HEK293T (cell line): ENCODE measurements around the gene BTBD9.

ENCODE experiments used
- CTCF ChIA-PET: fragments of 350-600 bp; formaldehyde crosslinking; extraction: SDS; loops from one replicate; lab custom pipeline; 2021; ENCODE audit warnings: antibody characterized with exemption, inconsistent platforms; lab: Yijun Ruan, JAX
- POLR2A ChIA-PET: fragments of 350-600 bp; formaldehyde crosslinking; extraction: SDS; loops from one replicate; lab custom pipeline; 2020; ENCODE audit warnings: antibody characterized with exemption, inconsistent platforms; lab: Yijun Ruan, JAX
- DNase-seq: peaks from one replicate; pipeline ENCODE4 v3.0.0; 2012; ENCODE audit warnings: mixed read lengths; ENCODE audit errors: extremely low spot score
- ARNT ChIP-seq: fragments of 450-650 bp; IDR thresholded peaks from 2 replicates; pipeline ENCODE4 v1.6.1; 2017; ENCODE audit warnings: mild to moderate bottlenecking
- BHLHE40 ChIP-seq: fragments of 450-650 bp; IDR thresholded peaks from 2 replicates; pipeline ENCODE4 v1.6.1; 2016; ENCODE audit warnings: mild to moderate bottlenecking, moderate library complexity, borderline replicate concordance
- CTBP1 ChIP-seq: fragments of 450-650 bp; IDR thresholded peaks from 2 replicates; pipeline ENCODE4 v1.6.1; 2016; ENCODE audit warnings: borderline replicate concordance
- ELF4 ChIP-seq: fragments of 450-650 bp; IDR thresholded peaks from 2 replicates; pipeline ENCODE4 v1.6.1; 2017; ENCODE audit warnings: antibody characterized with exemption
- FOXA1 ChIP-seq: fragments of 450-650 bp; IDR thresholded peaks from 2 replicates; pipeline ENCODE4 v1.6.1; 2016; ENCODE audit warnings: mild to moderate bottlenecking
- FOXK2 ChIP-seq: fragments of 450-650 bp; IDR thresholded peaks from 2 replicates; pipeline ENCODE4 v1.6.1; 2016; ENCODE audit warnings: mild to moderate bottlenecking
- FOXM1 ChIP-seq: fragments of 450-650 bp; IDR thresholded peaks from 2 replicates; pipeline ENCODE4 v1.6.1; 2017; ENCODE audit warnings: mild to moderate bottlenecking, borderline replicate concordance
- HDGF ChIP-seq: fragments of 450-650 bp; IDR thresholded peaks from 2 replicates; pipeline ENCODE4 v1.6.1; 2017; ENCODE audit warnings: antibody characterized with exemption, borderline replicate concordance
- L3MBTL2 ChIP-seq: fragments of 450-650 bp; conservative IDR thresholded peaks from 2 replicates; pipeline ENCODE4 v1.6.1; 2016; ENCODE audit warnings: mild to moderate bottlenecking
- LEF1 ChIP-seq: fragments of 450-650 bp; IDR thresholded peaks from 2 replicates; pipeline ENCODE4 v1.6.1; 2017; ENCODE audit warnings: mild to moderate bottlenecking, borderline replicate concordance
- NFRKB ChIP-seq: fragments of 450-650 bp; IDR thresholded peaks from 2 replicates; pipeline ENCODE4 v1.6.1; 2016; ENCODE audit warnings: mild to moderate bottlenecking, moderate library complexity
- PKNOX1 ChIP-seq: fragments of 450-650 bp; IDR thresholded peaks from 2 replicates; pipeline ENCODE4 v1.6.1; 2016
- SP1 ChIP-seq: fragments of 450-650 bp; IDR thresholded peaks from 2 replicates; pipeline ENCODE4 v1.6.1; 2017
- SUZ12 ChIP-seq: fragments of 450-650 bp; IDR thresholded peaks from 2 replicates; pipeline ENCODE4 v1.6.1; 2016; ENCODE audit warnings: mild to moderate bottlenecking
- TARDBP ChIP-seq: fragments of 450-650 bp; IDR thresholded peaks from 2 replicates; pipeline ENCODE4 v1.6.1; 2016
- ZNF384 ChIP-seq: fragments of 450-650 bp; IDR thresholded peaks from 2 replicates; pipeline ENCODE4 v1.6.1; 2016

The BTBD9 gene

GRCh38 chr6:38617856-38618255, 21.9 kb downstream of the BTBD9 start:
- POLR2A ChIA-PET = no interaction called here
- TF ChIP-seq FOXM1 (no peak), SUZ12 (no peak), LEF1 (no peak), ARNT (no peak)
- CTCF ChIA-PET = no interaction called here
- no peak for DNase-seq

- ChIA-PET CTCF (no interaction called here), POLR2A (no interaction called here)
- no peak for DNase-seq
- TF ChIP-seq FOXK2 = no peak
- TF ChIP-seq PKNOX1 = no peak
- TF ChIP-seq FOXA1 = no peak
- no peak for TF ChIP-seq NFRKB
These were observed 27.4 kb downstream of the BTBD9 start for GRCh38 chr6:38612143-38612965.

- CTCF ChIA-PET = interaction anchor here (1.3 kb wide), 1 partner anchor 10 kb away, joined by 3 read pairs; no protein-coding TSS in a partner anchor
- DNase-seq = no peak
- no peak for TF ChIP-seq FOXA1
- no peak for TF ChIP-seq ARNT
- TF ChIP-seq ZNF384 = no peak
- TF ChIP-seq LEF1 = no peak
- TF ChIP-seq SP1 = no peak
- TF ChIP-seq CTBP1 = no peak
- no peak for TF ChIP-seq SUZ12
- no peak for TF ChIP-seq PKNOX1
- TF ChIP-seq FOXK2 = no peak
- no peak for TF ChIP-seq L3MBTL2
- no peak for TF ChIP-seq NFRKB
- no peak for TF ChIP-seq BHLHE40
- TF ChIP-seq FOXM1 = no peak
- no peak for TF ChIP-seq ELF4
- POLR2A ChIA-PET = interaction anchor here (0.6 kb wide), 1 partner anchor 287 kb away, joined by 3 read pairs; no protein-coding TSS in a partner anchor
These were observed 29.6 kb downstream of the BTBD9 start for GRCh38 chr6:38610050-38610625.

GRCh38 chr6:38604700-38605099, 35.0 kb downstream of the BTBD9 start:
- no peak for DNase-seq
- POLR2A ChIA-PET = no interaction called here
- CTCF ChIA-PET = interaction anchor here (0.6 to 1.1 kb wide), 2 partner anchors 12 to 1219 kb away, joined by 3 to 4 read pairs; no protein-coding TSS in a partner anchor

GRCh38 chr6:38603966-38604365, 35.8 kb downstream of the BTBD9 start:
- DNase-seq = no peak
- no peak for TF ChIP-seq TARDBP
- no peak for TF ChIP-seq BHLHE40
- TF ChIP-seq FOXK2 = no peak
- TF ChIP-seq HDGF = no peak
- no peak for TF ChIP-seq SUZ12
- no peak for TF ChIP-seq ELF4
- TF ChIP-seq NFRKB = no peak
- no peak for TF ChIP-seq LEF1
- TF ChIP-seq ZNF384 = no peak
- TF ChIP-seq FOXA1 = no peak
- no peak for TF ChIP-seq ARNT
- TF ChIP-seq SP1 = no peak
- no peak for TF ChIP-seq FOXM1
- CTCF ChIA-PET = interaction anchor here (1.1 kb wide), 1 partner anchor 11 kb away, joined by 4 read pairs; no protein-coding TSS in a partner anchor
- POLR2A ChIA-PET = no interaction called here

More at GRCh38 chr6:38604700-38605099, 35.0 kb downstream of the BTBD9 start:
- TF ChIP-seq HDGF (no peak), FOXM1 (no peak), ARNT (no peak), FOXK2 (no peak), L3MBTL2 (no peak), BHLHE40 (no peak), NFRKB (no peak), SUZ12 (no peak), SP1 (no peak), TARDBP (no peak), CTBP1 (no peak), FOXA1 (no peak), PKNOX1 (no peak), LEF1 (no peak), ELF4 (no peak), ZNF384 (no peak)

- DNase-seq = no peak
- TF ChIP-seq HDGF = no peak
- ChIA-PET POLR2A (no interaction called here), CTCF (no interaction called here)
These were observed 36.2 kb downstream of the BTBD9 start for GRCh38 chr6:38603496-38603895.
